ENCODE data around the gene FGF21. TPM values are rescaled to one million over a fixed set of nuclear protein-coding genes. Genes with fewer than 3 reads are reported as not detected.
A peak's percentile ranks its signal among the peaks of the same experiment; 100 is the strongest.

The FGF21 gene
- total and polyA plus RNA-seq, 2 donors from 2014 or later = not detected

DNA sequence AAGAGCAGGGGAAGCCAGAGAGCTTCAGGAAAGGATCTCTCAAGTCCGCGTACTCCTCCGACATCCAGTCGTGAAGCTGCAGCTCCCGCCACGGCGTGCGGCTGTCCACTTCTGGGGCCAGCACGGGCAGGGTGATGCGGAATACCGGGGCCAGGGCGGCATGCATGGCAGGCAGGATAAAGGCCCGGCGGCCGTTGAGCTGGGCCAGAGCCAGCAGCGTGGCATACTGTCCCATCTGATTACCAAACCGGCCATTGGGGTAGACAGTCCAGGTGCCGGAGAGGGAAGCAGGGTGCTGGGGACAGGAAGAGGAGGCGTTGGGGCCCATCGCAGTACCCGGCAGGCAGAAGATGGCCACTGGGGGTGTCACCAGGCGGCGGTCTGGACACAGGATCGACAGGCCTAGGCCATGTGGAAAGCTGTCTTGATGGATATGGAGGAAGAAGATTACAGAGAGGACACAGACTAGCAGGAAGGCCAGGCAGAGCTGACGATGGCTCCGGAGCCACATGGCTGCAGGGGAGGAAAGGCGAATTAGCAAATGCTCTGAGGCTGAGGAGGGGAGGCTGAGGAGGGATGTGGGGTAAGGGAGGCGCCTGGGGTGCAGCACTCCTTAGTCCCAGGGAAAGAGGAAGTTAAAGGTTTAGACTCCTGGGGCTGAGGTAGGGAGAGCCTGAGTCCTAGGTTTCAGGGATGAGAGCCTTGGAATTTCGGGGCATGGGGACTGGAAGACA is 4.4 kb upstream of the FGF21 start:
- intact Hi-C loops (cut with DNase I) = no loop called here
- DNase-seq = peak in 1 of 5 donors; percentile 45
- Histone ChIP-seq H3K27ac (ENCODE audit: low read depth in 2 of 2, low read length in 2 of 2) (no peak overlapping the region), H3K9me3 (ENCODE audit: control insufficient read depth in 2 of 3, insufficient read depth in 1 of 3, low read length in 3 of 3) (no peaks in the 10 kb centered on the region), H3K4me3 (ENCODE audit: low read length in 3 of 3) (no peak overlapping the region), H3K36me3 (ENCODE audit: control insufficient read depth in 2 of 3, insufficient read depth in 3 of 3, low read length in 3 of 3) (no peaks in the 10 kb centered on the region), H3K27me3 (ENCODE audit: control insufficient read depth, insufficient read depth, low read length) (peaks cover 6% of the 10 kb centered on the region), H3K4me1 (ENCODE audit: control insufficient read depth in 2 of 3, insufficient read depth in 2 of 3, low read depth in 1 of 3, low read length in 3 of 3) (peaks cover 0 to 9% (median 5%) of the 10 kb centered on the region in 3 donors), H3K9ac (ENCODE audit: low read length in 3 of 3) (no peak overlapping the region)
- no peak for TF ChIP-seq CTCF (IDR thresholded peaks at IDR 0.05; ENCODE audit: borderline replicate concordance, extremely low read depth, insufficient read depth)
- FAIRE-seq = no peak

DNA sequence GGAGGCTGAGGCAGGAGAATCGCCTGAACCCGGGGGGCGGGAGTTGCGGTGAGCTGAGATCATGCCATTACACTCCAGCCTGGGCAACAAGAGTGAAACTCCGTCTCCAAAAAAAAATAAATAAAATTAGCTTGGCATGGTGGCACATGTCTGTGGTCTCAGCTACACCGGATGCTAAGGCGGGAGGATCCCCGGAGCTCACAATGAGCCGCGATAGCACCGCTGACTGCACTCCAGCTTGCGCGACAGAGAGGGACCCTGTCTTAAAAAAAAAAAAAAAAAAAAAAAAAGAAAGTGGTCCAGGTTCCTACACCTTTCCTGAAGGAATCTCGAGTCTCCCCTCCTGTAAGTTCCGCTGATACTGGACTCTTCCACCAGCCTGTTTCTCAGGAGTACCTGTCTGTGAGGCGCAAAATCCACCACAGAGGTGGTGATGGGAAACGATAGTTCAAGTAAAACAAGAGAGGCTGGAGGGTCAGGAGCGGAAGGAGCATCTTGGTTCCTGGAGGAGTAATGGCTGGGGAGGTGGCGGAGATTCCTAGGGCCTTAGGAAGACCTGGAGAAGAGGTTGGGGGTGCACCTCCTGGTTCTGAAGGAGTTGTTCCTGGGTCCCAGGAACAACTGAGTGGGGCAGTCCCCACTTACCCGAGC is 3.4 kb upstream of the FGF21 start:
- intact Hi-C loops (cut with DNase I) = no loop called here
- Histone ChIP-seq H3K9me3 (ENCODE audit: control insufficient read depth in 2 of 3, insufficient read depth in 1 of 3, low read length in 3 of 3) (no peaks in the 10 kb centered on the region), H3K4me3 (ENCODE audit: low read length in 3 of 3) (peak overlapping the region; percentile 52 to 62 (median 58)), H3K36me3 (ENCODE audit: control insufficient read depth in 2 of 3, insufficient read depth in 3 of 3, low read length in 3 of 3) (no peaks in the 10 kb centered on the region), H3K9ac (ENCODE audit: low read length in 3 of 3) (peak overlapping the region; percentile 18 to 55 (median 46)), H3K27ac (ENCODE audit: low read depth in 2 of 2, low read length in 2 of 2) (peak overlapping the region; percentile 12 to 80), H3K27me3 (ENCODE audit: control insufficient read depth, insufficient read depth, low read length) (peaks cover 3% of the 10 kb centered on the region), H3K4me1 (ENCODE audit: control insufficient read depth in 2 of 3, insufficient read depth in 2 of 3, low read depth in 1 of 3, low read length in 3 of 3) (peaks cover 0 to 9% (median 5%) of the 10 kb centered on the region in 3 donors)
- no peak for DNase-seq
- FAIRE-seq = no peak
- TF ChIP-seq CTCF (IDR thresholded peaks at IDR 0.05; ENCODE audit: borderline replicate concordance, extremely low read depth, insufficient read depth) = no peak

DNA sequence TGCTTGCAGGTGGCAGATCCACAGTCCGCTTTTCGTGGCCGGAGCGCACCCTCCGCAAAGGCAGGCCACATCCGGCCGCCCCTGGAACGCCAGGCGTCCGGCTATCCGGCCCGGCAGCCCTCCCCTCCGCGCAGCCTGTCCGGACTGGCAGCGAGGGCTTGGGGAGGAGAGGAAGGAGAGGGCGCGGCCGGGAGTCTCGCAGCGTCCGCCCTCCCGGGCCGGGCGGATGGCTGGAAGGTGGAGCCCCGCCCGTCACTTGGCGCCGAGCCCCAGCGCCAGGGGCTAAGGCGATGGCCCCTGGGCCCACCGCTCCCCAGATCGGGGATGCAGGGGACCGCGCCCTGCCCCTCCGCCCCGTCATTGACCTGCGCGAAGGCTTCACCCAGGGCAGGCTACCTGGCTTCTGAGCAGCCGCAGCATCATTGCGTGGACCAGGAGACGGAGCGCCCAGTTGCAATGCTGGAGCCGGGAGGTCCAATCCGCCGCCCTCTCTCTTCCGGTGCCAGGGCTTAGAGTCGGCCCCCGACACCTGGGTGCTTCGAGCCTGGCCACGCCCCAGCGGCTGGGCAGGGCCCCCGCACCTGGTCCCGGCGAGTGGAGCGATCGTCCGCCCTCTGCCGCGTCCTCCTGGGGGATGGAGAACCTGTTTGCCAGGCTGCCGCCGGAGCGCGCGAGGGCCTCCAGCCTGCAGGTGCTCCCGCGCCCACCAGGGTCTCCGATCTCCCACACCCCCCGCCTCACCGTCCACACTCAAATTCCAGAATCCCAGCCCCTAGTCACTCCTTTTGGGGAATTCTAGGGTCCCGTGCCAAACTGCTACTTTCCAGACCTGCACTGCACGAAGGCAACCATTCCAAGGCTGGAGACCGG is 2.6 kb upstream of the FGF21 start, which contains the start of gene FUT1:
TSS of gene FUT1 (minus strand) at position 146 of the 870 bp plus-strand sequence. CDS start 1,360 bp downstream, outside the sequence.
- peak within 1 kb of the TSS; percentile 32 to 80 for H3K27ac ChIP-seq (ENCODE audit: low read depth in 2 of 2, low read length in 2 of 2)
- H3K27me3 ChIP-seq (ENCODE audit: control insufficient read depth, insufficient read depth, low read length) = peaks cover 3% of the 10 kb centered on the region
- H3K4me3 ChIP-seq (ENCODE audit: low read length in 3 of 3) = peak within 1 kb of the TSS; percentile 52 to 62 (median 58)
- no peaks in the 10 kb centered on the region for H3K9me3 ChIP-seq (ENCODE audit: control insufficient read depth in 2 of 3, insufficient read depth in 1 of 3, low read length in 3 of 3)
- FAIRE-seq = no peak
- H3K4me1 ChIP-seq (ENCODE audit: control insufficient read depth in 2 of 3, insufficient read depth in 2 of 3, low read depth in 1 of 3, low read length in 3 of 3) = peaks cover 0 to 6% (median 5%) of the 10 kb centered on the region in 3 donors
- H3K36me3 ChIP-seq (ENCODE audit: control insufficient read depth in 2 of 3, insufficient read depth in 3 of 3, low read length in 3 of 3) = no peaks in the 10 kb centered on the region
- peak; percentile 91 to 93 (median 92) for DNase-seq
- intact Hi-C loops (cut with DNase I) = no loop called here
- no peak for TF ChIP-seq CTCF (IDR thresholded peaks at IDR 0.05; ENCODE audit: borderline replicate concordance, extremely low read depth, insufficient read depth)
- H3K9ac ChIP-seq (ENCODE audit: low read length in 3 of 3) = peak within 1 kb of the TSS; percentile 18 to 55 (median 46)
